GM12878 (cell line): ENCODE data around the gene FOXJ3. TPM values are rescaled to one million over a fixed set of nuclear protein-coding genes. Genes with fewer than 3 reads are reported as not detected.

ENCODE experiments used
- ATAC-seq: fragments of 200-7000 bp; cut with Tn5 transposase; 3 replicates; pipeline ENCODE4 v1.9.1; 2020; ENCODE audit warnings: mild to moderate bottlenecking, moderate library complexity
- BruUV-seq: library from RNA; stranded (reverse); fragments of 400-500 nt; replicated peaks from 2 replicates; lab custom pipeline; 2021; lab: Mats Ljungman, UMichigan
- CTCF ChIA-PET: fragments of 300-600 bp; sonication (Branson Sonifier 250); formaldehyde crosslinking; extraction: SDS; loops from one replicate; lab custom pipeline; 2021; ENCODE audit warnings: inconsistent platforms; lab: Yijun Ruan, JAX
- POLR2A ChIA-PET: fragments of 350-600 bp; formaldehyde crosslinking; extraction: SDS; loops from one replicate; lab custom pipeline; 2021; ENCODE audit warnings: inconsistent platforms; lab: Charles Lee
- RAD21 ChIA-PET: fragments of 300-600 bp; sonication (Branson Sonifier 250); formaldehyde crosslinking; loops from one replicate; lab custom pipeline; 2023; ENCODE audit warnings: antibody characterized with exemption; ENCODE audit not compliant: unreplicated experiment; lab: Charles Lee
- SMC1A ChIA-PET: fragments of 300-600 bp; sonication (Branson Sonifier 250); formaldehyde crosslinking; loops from one replicate; lab custom pipeline; 2023; ENCODE audit not compliant: unreplicated experiment, uncharacterized antibody; lab: Charles Lee
- DNase-seq: peaks from one replicate; pipeline ENCODE4 v3.0.0-alpha.2; 2011; ENCODE audit warnings: low read depth, low spot score
- FAIRE-seq: peaks from 3 replicates; lab custom pipeline; 2011; peaks lifted over from hg19 to GRCh38; lab: Jason Lieb, UNC
- H2AFZ ChIP-seq: 2 replicates; pipeline ENCODE4 v1.6.0; 2011; ENCODE audit warnings: low read depth, low read length, control low read depth; ENCODE audit not compliant: control insufficient read depth
- H3K27ac ChIP-seq: 2 replicates; pipeline ENCODE4 v1.5.1; 2011; ENCODE audit warnings: control low read depth; ENCODE audit not compliant: control insufficient read depth, insufficient read depth
- H3K27me3 ChIP-seq, 2 experiments: replicated peaks in 1 of 2; 2 replicates each; pipeline versions ENCODE4 v1.6.0 to v1.6.1; 2011; ENCODE audit warnings: low read length in 1 of 2; ENCODE audit not compliant: control insufficient read depth in 2 of 2, insufficient read depth in 2 of 2
- H3K36me3 ChIP-seq, 2 experiments: 2 replicates each; pipeline ENCODE4 v1.5.1; 2011; ENCODE audit warnings: low read length in 1 of 2; ENCODE audit not compliant: control insufficient read depth in 2 of 2, insufficient read depth in 2 of 2
- H3K4me1 ChIP-seq: 2 replicates; pipeline ENCODE4 v1.6.1; 2011; ENCODE audit warnings: mild to moderate bottlenecking, low read length, moderate library complexity, mixed read lengths; ENCODE audit not compliant: control insufficient read depth, insufficient read depth
- H3K4me2 ChIP-seq: 2 replicates; pipeline ENCODE4 v1.6.0; 2011; ENCODE audit warnings: control low read depth; ENCODE audit not compliant: control insufficient read depth, insufficient read depth
- H3K4me3 ChIP-seq: fragments of 200-600 bp; sonication (generic); 2 replicates; pipeline ENCODE4 v1.5.1; 2016
- H3K79me2 ChIP-seq: 2 replicates; pipeline ENCODE4 v1.6.0; 2011; ENCODE audit warnings: low read length; ENCODE audit not compliant: control insufficient read depth, insufficient read depth
- H3K9ac ChIP-seq: 2 replicates; pipeline ENCODE4 v1.8.0; 2011; ENCODE audit warnings: low read length, control low read depth, mixed read lengths; ENCODE audit not compliant: control insufficient read depth, insufficient read depth
- H3K9me3 ChIP-seq: replicated peaks from 3 replicates; pipeline ENCODE4 v1.5.1; 2011; ENCODE audit warnings: mild to moderate bottlenecking, low read length; ENCODE audit not compliant: control insufficient read depth, insufficient read depth
- H4K20me1 ChIP-seq: 2 replicates; pipeline ENCODE4 v1.6.0; 2011; ENCODE audit not compliant: control insufficient read depth, insufficient read depth
- BCL11A ChIP-seq: IDR thresholded peaks from 2 replicates; pipeline ENCODE4 v1.6.1; 2011; ENCODE audit warnings: low read depth, low read length
- CEBPB ChIP-seq, 2 experiments: fragments of 150-350 bp in 1 of 2; IDR thresholded peaks; 2 replicates each; pipeline ENCODE4 v1.6.1; 2012 to 2014; ENCODE audit warnings: low read depth in 2 of 2, low read length in 2 of 2, borderline replicate concordance in 1 of 2, inconsistent platforms in 1 of 2
- CTCF ChIP-seq, 3 experiments: IDR thresholded peaks in 2 of 3; conservative IDR thresholded peaks in 1 of 3; 2 replicates each; pipeline ENCODE4 v1.5.1; 2011; ENCODE audit warnings: low read depth in 3 of 3, low read length in 3 of 3, mild to moderate bottlenecking in 3 of 3, control low read depth in 2 of 3, moderate library complexity in 2 of 3, inconsistent platforms in 1 of 3, mixed read lengths in 1 of 3; ENCODE audit not compliant: control insufficient read depth in 2 of 3, insufficient read depth in 1 of 3; ENCODE audit errors: extremely low read depth in 1 of 3
- HCFC1 ChIP-seq: fragments of 150-350 bp; IDR thresholded peaks from 2 replicates; pipeline ENCODE4 v1.6.1; 2014; ENCODE audit warnings: low read length
- IRF3 ChIP-seq: fragments of 450-650 bp; IDR thresholded peaks from 2 replicates; pipeline ENCODE4 v1.6.1; 2014; ENCODE audit warnings: mild to moderate bottlenecking
- IRF5 ChIP-seq: fragments of 450-650 bp; IDR thresholded peaks from 2 replicates; pipeline ENCODE4 v1.6.1; 2017; ENCODE audit warnings: borderline replicate concordance
- MEF2B ChIP-seq: fragments of 450-650 bp; IDR thresholded peaks from 2 replicates; pipeline ENCODE4 v1.6.1; 2018; ENCODE audit warnings: mild to moderate bottlenecking, moderate library complexity; ENCODE audit not compliant: partially characterized antibody, poor library complexity, severe bottlenecking
- MTA3 ChIP-seq: IDR thresholded peaks from 2 replicates; pipeline ENCODE4 v1.6.1; 2012; ENCODE audit warnings: low read length, inconsistent platforms, borderline replicate concordance
- NFYA ChIP-seq: IDR thresholded peaks from 2 replicates; pipeline ENCODE4 v1.6.1; 2011; ENCODE audit warnings: low read depth, mild to moderate bottlenecking, low read length, improper control_type of control experiment, borderline replicate concordance
- NFYB ChIP-seq: IDR thresholded peaks from 2 replicates; pipeline ENCODE4 v1.6.1; 2011; ENCODE audit warnings: low read depth, mild to moderate bottlenecking, low read length, improper control_type of control experiment, moderate library complexity; ENCODE audit not compliant: insufficient read depth
- POLR2AphosphoS2 ChIP-seq: IDR thresholded peaks from 2 replicates; pipeline ENCODE4 v1.6.1; 2011; ENCODE audit warnings: low read depth, mild to moderate bottlenecking, low read length, improper control_type of control experiment, moderate library complexity
- SMAD1 ChIP-seq: fragments of 450-650 bp; IDR thresholded peaks from 2 replicates; pipeline ENCODE4 v1.6.1; 2018; ENCODE audit warnings: mild to moderate bottlenecking, low read depth; ENCODE audit not compliant: partially characterized antibody
- SREBF1 ChIP-seq: IDR thresholded peaks from 2 replicates; pipeline ENCODE4 v1.6.1; 2012; ENCODE audit warnings: mild to moderate bottlenecking, low read length
- SREBF2 ChIP-seq: IDR thresholded peaks from 2 replicates; pipeline ENCODE4 v1.6.1; 2012; ENCODE audit warnings: mild to moderate bottlenecking, low read length
- STAT3 ChIP-seq: IDR thresholded peaks from 2 replicates; pipeline ENCODE4 v1.6.1; 2011; ENCODE audit warnings: low read depth, low read length, improper control_type of control experiment
- SUZ12 ChIP-seq: fragments of 200-600 bp; sonication (generic); IDR thresholded peaks from one replicate; pipeline ENCODE4 v1.6.1; 2018; ENCODE audit warnings: antibody characterized with exemption, mild to moderate bottlenecking; ENCODE audit not compliant: unreplicated experiment
- TBL1XR1 ChIP-seq: IDR thresholded peaks from 2 replicates; pipeline ENCODE4 v1.6.1; 2012; ENCODE audit warnings: low read depth, low read length, improper control_type of control experiment
- TCF7 ChIP-seq: IDR thresholded peaks from 2 replicates; pipeline ENCODE4 v1.6.1; 2014; ENCODE audit warnings: antibody characterized with exemption, borderline replicate concordance
- ZBTB33 ChIP-seq: fragments of 450-650 bp; IDR thresholded peaks from 2 replicates; pipeline ENCODE4 v1.6.1; 2017; ENCODE audit warnings: mild to moderate bottlenecking
- ZNF274 ChIP-seq: IDR thresholded peaks from one replicate; pipeline ENCODE4 v1.8.0; 2011; ENCODE audit not compliant: insufficient read length, insufficient read depth
- WGBS: methylation state at CpG from one replicate; pipeline ENCODE4 v1.1.6; 2016; ENCODE audit warnings: low lambda C conversion rate; ENCODE audit not compliant: insufficient replicate concordance, insufficient coverage; ENCODE audit errors: missing lambda C conversion rate; 5-methylcytosine and 5-hydroxymethylcytosine counted together
- in situ Hi-C: fragments of 300-500 bp; cut with MboI; formaldehyde crosslinking; loops from 9 replicates; pipeline ENCODE4 v1.14.3; 2018; ENCODE audit warnings: mixed read lengths
- intact Hi-C: fragments of 100-400 bp; cut with micrococcal nuclease; formaldehyde crosslinking; loops from one replicate; pipeline ENCODE4 v1.14.2; 2022; ENCODE audit not compliant: unreplicated experiment
- polyA plus RNA-seq, 11 experiments: library from polyadenylated mRNA; depleted of rRNA in 4 of 11; unstranded in 6 of 11; stranded (reverse) in 5 of 11; fragments of >200 nt; fragmentation: Nextera tagmentation in 4 of 11; fragmentation: Illumina TruSeq in 1 of 11; extraction: Ambion mirVana in 4 of 11; extraction: Trizol in 1 of 11; gene quantifications; 1 replicate in 1 of 11; 2 replicates in 10 of 11; pipeline versions ENCODE4 v1.2.1 to v1.2.3, GENCODE V29; 2011 to 2016; ENCODE audit warnings: inconsistent platforms in 2 of 11, missing spikeins in 2 of 11, low read depth in 1 of 11
- total RNA-seq, 4 experiments: library from RNA; depleted of rRNA in 3 of 4; stranded (reverse); fragments of >200 nt in 3 of 4; fragmentation: Illumina TruSeq in 1 of 4; extraction: Trizol in 1 of 4; gene quantifications; 2 replicates each; pipeline versions ENCODE4 v1.2.1 to v1.2.3, GENCODE V29; 2013 to 2021

FOXJ3 gene
- total and polyA plus RNA-seq, 10 of the 15 experiments (the other 5 are each of a cell fraction or from before 2014, with no cell fraction given), result 9.5 to 54.2 (median 24.7) TPM

- CTCF ChIA-PET, result no interaction called here
- in situ Hi-C loops, result no loop called here
- no TSS peak for BruUV-seq
These were observed 143.7 kb downstream of the FOXJ3 start for GRCh38 chr1:42191319-42191718.

More at GRCh38 chr1:42191319-42191718, 143.7 kb downstream of the FOXJ3 start:
- Histone ChIP-seq H3K27ac (no peak overlapping the region), H3K9me3 (no peaks in the 10 kb centered on the region), H3K4me1 (no peaks in the 10 kb centered on the region), H2AFZ (no peak overlapping the region), H3K9ac (no peak overlapping the region), H4K20me1 (no peaks in the 10 kb centered on the region), H3K36me3 (peaks cover 5 to 16% of the 10 kb centered on the region in 2 experiments), H3K4me3 (no peak overlapping the region), H3K79me2 (no peaks in the 10 kb centered on the region), H3K27me3 (no peaks in the 10 kb centered on the region), H3K4me2 (no peak overlapping the region)
- DNase-seq (no peak), FAIRE-seq (no peak), ATAC-seq (no peak)
- intact Hi-C loops, result loop anchor here (5.0 kb wide), 1 partner anchor 141 kb away; no protein-coding TSS in a partner anchor
- TF ChIP-seq ZNF274, result no peak
- no peak for TF ChIP-seq MEF2B
- no peak for TF ChIP-seq TBL1XR1
- no peak for TF ChIP-seq MTA3
- no peak for TF ChIP-seq IRF5
- TF ChIP-seq SREBF2, result no peak
- TF ChIP-seq SMAD1, result no peak
- TF ChIP-seq SUZ12, result no peak
- no peak for TF ChIP-seq BCL11A
- TF ChIP-seq IRF3, result no peak
- no peak for TF ChIP-seq TCF7
- TF ChIP-seq NFYA, result no peak
- no peak for TF ChIP-seq ZBTB33
- TF ChIP-seq CTCF (IDR thresholded peaks at IDR 0.05 in 2 of 3, conservative IDR thresholded peaks at IDR 0.05 in 1 of 3; ENCODE audit: control insufficient read depth in 2 of 3, extremely low read depth in 1 of 3, insufficient read depth in 1 of 3, low read depth in 3 of 3, low read length in 3 of 3), result no peak
- no peak for TF ChIP-seq STAT3
- no peak for TF ChIP-seq NFYB
- TF ChIP-seq SREBF1, result no peak
- TF ChIP-seq POLR2AphosphoS2, result no peak
- TF ChIP-seq CEBPB (IDR thresholded peaks at IDR 0.05; ENCODE audit: borderline replicate concordance in 1 of 2, low read depth in 2 of 2, low read length in 2 of 2), result no peak
- TF ChIP-seq HCFC1, result no peak
- WGBS, result 96% methylated on average over 8 of the region's 8 CpGs
- RAD21 ChIA-PET, result no interaction called here
- POLR2A ChIA-PET, result no interaction called here
- SMC1A ChIA-PET, result no interaction called here
